HepG2 (cell line): Measurements from ENCODE around the gene AJUBA. TPM values are rescaled to one million over a fixed set of nuclear protein-coding genes. Genes with fewer than 3 reads are reported as not detected.
A peak's percentile ranks its signal among the peaks of the same experiment; 100 is the strongest.

Experiments
- FOXC1 ChIP-seq: sonication (generic); formaldehyde crosslinking; IDR thresholded peaks from 2 replicates; pipeline ENCODE4 v1.8.0; 2022; ENCODE audit warnings: mild to moderate bottlenecking, missing genetic modification reagents, borderline replicate concordance
- HMG20B ChIP-seq: conservative IDR thresholded peaks from 2 replicates; pipeline ENCODE4 v1.6.1; 2016; ENCODE audit warnings: missing genetic modification reagents, missing compliant biosample characterization
- MZF1 ChIP-seq: sonication (generic); formaldehyde crosslinking; IDR thresholded peaks from 2 replicates; pipeline ENCODE4 v1.8.1; 2023; ENCODE audit warnings: mild to moderate bottlenecking, missing genetic modification reagents, borderline replicate concordance
- PAX8 ChIP-seq: sonication (generic); formaldehyde crosslinking; IDR thresholded peaks from 2 replicates; pipeline ENCODE4 v1.8.0; 2022; ENCODE audit warnings: mild to moderate bottlenecking, missing genetic modification reagents, borderline replicate concordance
- RXRA ChIP-seq: sonication (generic); formaldehyde crosslinking; IDR thresholded peaks from 2 replicates; pipeline ENCODE4 v1.5.1; 2020; ENCODE audit warnings: missing genetic modification reagents
- SNRNP70 ChIP-seq: fragments of 200-400 bp; formaldehyde crosslinking; IDR thresholded peaks from 2 replicates; pipeline ENCODE4 v1.6.1; 2017; ENCODE audit warnings: mild to moderate bottlenecking, low read depth, low read length, moderate library complexity
- SP4 ChIP-seq: sonication (generic); formaldehyde crosslinking; IDR thresholded peaks from 2 replicates; pipeline ENCODE4 v1.8.1; 2023; ENCODE audit warnings: mild to moderate bottlenecking, missing genetic modification reagents
- TBL1XR1 ChIP-seq: fragments of 150-350 bp; IDR thresholded peaks from 2 replicates; pipeline ENCODE4 v1.6.1; 2014; ENCODE audit warnings: borderline replicate concordance, low read length; ENCODE audit not compliant: partially characterized antibody
- TFE3 ChIP-seq: IDR thresholded peaks from 2 replicates; pipeline ENCODE4 v1.6.1; 2016
- ZBTB21 ChIP-seq: sonication (generic); formaldehyde crosslinking; IDR thresholded peaks from 2 replicates; pipeline ENCODE4 v1.4.0; 2020; ENCODE audit warnings: missing genetic modification reagents
- ZKSCAN5 ChIP-seq: sonication (generic); formaldehyde crosslinking; IDR thresholded peaks from 2 replicates; pipeline ENCODE4 v1.5.1; 2020; ENCODE audit warnings: mild to moderate bottlenecking, missing genetic modification reagents
- ZNF263 ChIP-seq: sonication (generic); formaldehyde crosslinking; IDR thresholded peaks from 2 replicates; pipeline ENCODE4 v1.4.0; 2020; ENCODE audit warnings: missing genetic modification reagents
- ZNF329 ChIP-seq: sonication (generic); formaldehyde crosslinking; IDR thresholded peaks from 2 replicates; pipeline ENCODE4 v1.9.0; 2021; ENCODE audit warnings: low read depth, mild to moderate bottlenecking, missing genetic modification reagents
- ZNF781 ChIP-seq: sonication (generic); formaldehyde crosslinking; IDR thresholded peaks from 2 replicates; pipeline ENCODE4 v1.5.1; 2020; ENCODE audit warnings: borderline replicate concordance, mild to moderate bottlenecking, missing genetic modification reagents; ENCODE audit errors: not compliant biosample characterization
- ZNF879 ChIP-seq: sonication (generic); formaldehyde crosslinking; IDR thresholded peaks from 2 replicates; pipeline ENCODE4 v1.8.1; 2023; ENCODE audit warnings: missing genetic modification reagents
- polyA plus RNA-seq, 8 experiments: library from polyadenylated mRNA; depleted of rRNA in 3 of 8; stranded (reverse) in 7 of 8; unstranded in 1 of 8; fragments of >200 nt; fragmentation: Illumina TruSeq in 4 of 8; extraction: Trizol in 4 of 8; gene quantifications; 2 replicates each; pipeline versions ENCODE4 v1.2.1 to v1.2.3, GENCODE V29; 2011 to 2016; ENCODE audit warnings: low read depth in 4 of 8, missing spikeins in 1 of 8, mixed read lengths in 1 of 8; ENCODE audit not compliant: insufficient read depth in 1 of 8
- total RNA-seq, 5 experiments: library from RNA; depleted of rRNA; stranded (reverse); fragments of >200 nt; fragmentation: Illumina TruSeq; extraction: Trizol; gene quantifications; 2 replicates each; pipeline ENCODE4 v1.2.3, GENCODE V29; 2016; ENCODE audit warnings: low read depth in 1 of 5
- TF ChIP-seq, protein P1 (sequence below): sonication (generic); formaldehyde crosslinking; IDR thresholded peaks from 2 replicates; pipeline ENCODE4 v1.5.0; 2020; ENCODE audit warnings: mild to moderate bottlenecking, missing genetic modification reagents, borderline replicate concordance
- TF ChIP-seq, protein P2 (sequence below): sonication (generic); formaldehyde crosslinking; IDR thresholded peaks from 2 replicates; pipeline ENCODE4 v1.5.1; 2020; ENCODE audit warnings: missing genetic modification reagents, mild to moderate bottlenecking, borderline replicate concordance
- TF ChIP-seq, protein P3 (sequence below), 2 experiments: sonication (generic) in 1 of 2; formaldehyde crosslinking in 1 of 2; IDR thresholded peaks; 2 replicates each; pipeline versions ENCODE4 v1.4.0 to v1.6.1; 2018 to 2020; ENCODE audit warnings: missing genetic modification reagents in 2 of 2, borderline replicate concordance in 1 of 2, low read depth in 1 of 2, mild to moderate bottlenecking in 1 of 2, missing biosample characterization in 1 of 2
- TF ChIP-seq, protein P4 (sequence below): sonication (generic); formaldehyde crosslinking; IDR thresholded peaks from 2 replicates; pipeline ENCODE4 v1.5.0; 2020; ENCODE audit warnings: mild to moderate bottlenecking, low read depth, missing genetic modification reagents, borderline replicate concordance

Gene AJUBA
- total and polyA plus RNA-seq, 2 of the 13 experiments (the other 11 are each of a cell fraction or from before 2014, with no cell fraction given), result 157 to 241 TPM

DNA sequence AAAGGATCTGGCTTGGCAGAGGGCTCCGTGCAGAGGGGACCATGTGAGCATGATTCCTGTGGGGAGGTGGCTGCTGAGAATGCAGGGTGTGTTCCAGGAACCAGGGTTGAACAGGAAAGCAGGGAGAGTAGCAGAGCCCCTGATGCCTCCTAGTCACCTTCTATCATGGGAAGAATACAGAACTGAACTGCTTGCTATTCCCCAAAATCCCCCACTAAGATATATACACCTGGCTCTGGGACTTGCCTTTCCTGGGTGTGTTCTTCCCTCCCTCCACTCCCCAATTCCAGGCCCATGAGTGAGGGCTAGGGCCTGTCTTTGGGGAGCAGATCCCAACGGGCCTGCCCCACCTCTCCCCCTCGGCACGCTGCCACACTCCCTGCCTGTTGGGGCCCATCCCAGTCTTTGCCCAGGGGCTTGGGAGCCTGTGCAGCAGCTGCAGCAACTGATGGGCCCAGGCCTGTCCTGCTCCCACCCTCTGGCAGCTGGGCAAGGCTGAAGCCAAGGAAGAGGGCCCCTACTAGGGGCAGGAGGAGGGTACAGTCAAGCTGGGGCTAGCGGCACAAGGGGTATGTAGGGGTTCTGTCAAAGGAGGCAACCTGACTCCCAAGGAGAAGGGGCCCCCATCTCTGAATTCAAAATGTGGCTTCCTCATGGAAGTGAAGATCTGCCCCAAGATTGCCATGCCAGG, 3.2 kb downstream of the AJUBA start (continued):
- TF ChIP-seq, protein P1, sequence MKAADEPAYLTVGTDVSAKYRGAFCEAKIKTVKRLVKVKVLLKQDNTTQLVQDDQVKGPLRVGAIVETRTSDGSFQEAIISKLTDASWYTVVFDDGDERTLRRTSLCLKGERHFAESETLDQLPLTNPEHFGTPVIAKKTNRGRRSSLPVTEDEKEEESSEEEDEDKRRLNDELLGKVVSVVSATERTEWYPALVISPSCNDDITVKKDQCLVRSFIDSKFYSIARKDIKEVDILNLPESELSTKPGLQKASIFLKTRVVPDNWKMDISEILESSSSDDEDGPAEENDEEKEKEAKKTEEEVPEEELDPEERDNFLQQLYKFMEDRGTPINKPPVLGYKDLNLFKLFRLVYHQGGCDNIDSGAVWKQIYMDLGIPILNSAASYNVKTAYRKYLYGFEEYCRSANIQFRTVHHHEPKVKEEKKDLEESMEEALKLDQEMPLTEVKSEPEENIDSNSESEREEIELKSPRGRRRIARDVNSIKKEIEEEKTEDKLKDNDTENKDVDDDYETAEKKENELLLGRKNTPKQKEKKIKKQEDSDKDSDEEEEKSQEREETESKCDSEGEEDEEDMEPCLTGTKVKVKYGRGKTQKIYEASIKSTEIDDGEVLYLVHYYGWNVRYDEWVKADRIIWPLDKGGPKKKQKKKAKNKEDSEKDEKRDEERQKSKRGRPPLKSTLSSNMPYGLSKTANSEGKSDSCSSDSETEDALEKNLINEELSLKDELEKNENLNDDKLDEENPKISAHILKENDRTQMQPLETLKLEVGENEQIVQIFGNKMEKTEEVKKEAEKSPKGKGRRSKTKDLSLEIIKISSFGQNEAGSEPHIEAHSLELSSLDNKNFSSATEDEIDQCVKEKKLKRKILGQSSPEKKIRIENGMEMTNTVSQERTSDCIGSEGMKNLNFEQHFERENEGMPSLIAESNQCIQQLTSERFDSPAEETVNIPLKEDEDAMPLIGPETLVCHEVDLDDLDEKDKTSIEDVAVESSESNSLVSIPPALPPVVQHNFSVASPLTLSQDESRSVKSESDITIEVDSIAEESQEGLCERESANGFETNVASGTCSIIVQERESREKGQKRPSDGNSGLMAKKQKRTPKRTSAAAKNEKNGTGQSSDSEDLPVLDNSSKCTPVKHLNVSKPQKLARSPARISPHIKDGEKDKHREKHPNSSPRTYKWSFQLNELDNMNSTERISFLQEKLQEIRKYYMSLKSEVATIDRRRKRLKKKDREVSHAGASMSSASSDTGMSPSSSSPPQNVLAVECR (CRISPR knock-in tag), result no peak
- no peak for TF ChIP-seq SP4 (CRISPR knock-in tag)
- TF ChIP-seq MZF1 (CRISPR knock-in tag), result peak; percentile 62; the same call in 1 of the 2 replicates
- no peak for TF ChIP-seq ZNF329 (CRISPR knock-in tag)
- TF ChIP-seq TFE3, result no peak
- no peak for TF ChIP-seq FOXC1
- no peak for TF ChIP-seq TBL1XR1
- no peak for TF ChIP-seq SNRNP70
- TF ChIP-seq ZKSCAN5 (CRISPR knock-in tag), result peak; percentile 65; the same call in 1 of the 2 replicates
- peak; percentile 80 for TF ChIP-seq ZNF781 (CRISPR knock-in tag)
- TF ChIP-seq, protein P2, sequence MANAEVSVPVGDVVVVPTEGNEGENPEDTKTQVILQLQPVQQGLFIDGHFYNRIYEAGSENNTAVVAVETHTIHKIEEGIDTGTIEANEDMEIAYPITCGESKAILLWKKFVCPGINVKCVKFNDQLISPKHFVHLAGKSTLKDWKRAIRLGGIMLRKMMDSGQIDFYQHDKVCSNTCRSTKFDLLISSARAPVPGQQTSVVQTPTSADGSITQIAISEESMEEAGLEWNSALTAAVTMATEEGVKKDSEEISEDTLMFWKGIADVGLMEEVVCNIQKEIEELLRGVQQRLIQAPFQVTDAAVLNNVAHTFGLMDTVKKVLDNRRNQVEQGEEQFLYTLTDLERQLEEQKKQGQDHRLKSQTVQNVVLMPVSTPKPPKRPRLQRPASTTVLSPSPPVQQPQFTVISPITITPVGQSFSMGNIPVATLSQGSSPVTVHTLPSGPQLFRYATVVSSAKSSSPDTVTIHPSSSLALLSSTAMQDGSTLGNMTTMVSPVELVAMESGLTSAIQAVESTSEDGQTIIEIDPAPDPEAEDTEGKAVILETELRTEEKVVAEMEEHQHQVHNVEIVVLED (CRISPR knock-in tag), result 0 out of 2 replicates have a peak, but pooled peaks have one; percentile 20
- TF ChIP-seq, protein P3, sequence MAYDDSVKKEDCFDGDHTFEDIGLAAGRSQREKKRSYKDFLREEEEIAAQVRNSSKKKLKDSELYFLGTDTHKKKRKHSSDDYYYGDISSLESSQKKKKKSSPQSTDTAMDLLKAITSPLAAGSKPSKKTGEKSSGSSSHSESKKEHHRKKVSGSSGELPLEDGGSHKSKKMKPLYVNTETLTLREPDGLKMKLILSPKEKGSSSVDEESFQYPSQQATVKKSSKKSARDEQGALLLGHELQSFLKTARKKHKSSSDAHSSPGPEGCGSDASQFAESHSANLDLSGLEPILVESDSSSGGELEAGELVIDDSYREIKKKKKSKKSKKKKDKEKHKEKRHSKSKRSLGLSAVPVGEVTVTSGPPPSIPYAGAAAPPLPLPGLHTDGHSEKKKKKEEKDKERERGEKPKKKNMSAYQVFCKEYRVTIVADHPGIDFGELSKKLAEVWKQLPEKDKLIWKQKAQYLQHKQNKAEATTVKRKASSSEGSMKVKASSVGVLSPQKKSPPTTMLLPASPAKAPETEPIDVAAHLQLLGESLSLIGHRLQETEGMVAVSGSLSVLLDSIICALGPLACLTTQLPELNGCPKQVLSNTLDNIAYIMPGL (CRISPR knock-in tag; IDR thresholded peaks at IDR 0.05; ENCODE audit: borderline replicate concordance in 1 of 2, low read depth in 1 of 2), result no peak
- peak; percentile 36; the same call in 1 of the 2 replicates for TF ChIP-seq RXRA (CRISPR knock-in tag)
- no peak for TF ChIP-seq ZBTB21 (CRISPR knock-in tag)
- no peak for TF ChIP-seq ZNF879 (CRISPR knock-in tag)
- TF ChIP-seq, protein P4, sequence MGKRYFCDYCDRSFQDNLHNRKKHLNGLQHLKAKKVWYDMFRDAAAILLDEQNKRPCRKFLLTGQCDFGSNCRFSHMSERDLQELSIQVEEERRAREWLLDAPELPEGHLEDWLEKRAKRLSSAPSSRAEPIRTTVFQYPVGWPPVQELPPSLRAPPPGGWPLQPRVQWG (CRISPR knock-in tag), result no peak
- TF ChIP-seq HMG20B (CRISPR knock-in tag), result no peak
- no peak for TF ChIP-seq PAX8 (CRISPR knock-in tag)
- TF ChIP-seq ZNF263 (CRISPR knock-in tag), result no peak
